ENCODE data around the gene BRINP2.

BRINP2 gene

DNA sequence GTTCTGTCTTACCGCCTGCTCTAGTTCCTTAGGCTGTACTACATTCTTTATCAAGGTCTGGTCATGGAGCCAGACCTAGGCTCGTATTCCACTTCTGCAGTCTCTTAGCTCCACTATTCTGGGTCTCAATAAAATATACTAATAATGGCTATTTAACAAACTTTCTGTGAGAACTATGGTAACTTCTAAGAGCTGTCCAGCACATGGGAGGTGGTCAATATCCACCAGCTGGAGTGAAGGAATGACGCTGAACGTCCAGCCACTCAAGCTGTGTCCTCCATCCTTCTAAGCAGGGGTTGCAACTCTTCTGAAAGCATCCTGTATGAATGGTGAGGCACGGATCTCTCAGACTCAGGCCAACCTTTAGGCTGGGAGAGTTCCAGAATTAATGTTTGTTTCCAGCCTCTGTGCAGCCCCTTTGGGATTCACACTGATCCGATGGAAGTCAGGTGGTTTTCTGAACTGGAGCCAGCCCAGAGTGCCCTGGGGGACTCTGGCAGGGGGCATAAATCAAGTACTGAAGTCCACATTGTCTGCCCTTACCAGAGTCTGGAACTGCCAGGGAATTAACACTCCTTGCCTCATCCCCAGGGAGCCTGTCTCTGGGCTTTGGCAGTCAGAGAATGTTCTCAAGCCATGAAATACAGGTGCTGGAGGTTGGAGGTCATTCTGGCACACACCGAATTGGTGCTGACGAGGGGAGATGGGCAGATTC lies 57.4 kb downstream of the BRINP2 start:
- no peak for DNase-seq
- no peaks in the 10 kb centered on the region for H3K9me3 ChIP-seq (ENCODE audit: severe bottlenecking)
- H3K27ac ChIP-seq: no peak overlapping the region
- H3K27me3 ChIP-seq (ENCODE audit: insufficient read depth, low read depth, severe bottlenecking): no peaks in the 10 kb centered on the region
- H3K36me3 ChIP-seq: no peaks in the 10 kb centered on the region
- no peak overlapping the region for H3K4me3 ChIP-seq (ENCODE audit: low read depth, low read length)
- TF ChIP-seq, protein P1, sequence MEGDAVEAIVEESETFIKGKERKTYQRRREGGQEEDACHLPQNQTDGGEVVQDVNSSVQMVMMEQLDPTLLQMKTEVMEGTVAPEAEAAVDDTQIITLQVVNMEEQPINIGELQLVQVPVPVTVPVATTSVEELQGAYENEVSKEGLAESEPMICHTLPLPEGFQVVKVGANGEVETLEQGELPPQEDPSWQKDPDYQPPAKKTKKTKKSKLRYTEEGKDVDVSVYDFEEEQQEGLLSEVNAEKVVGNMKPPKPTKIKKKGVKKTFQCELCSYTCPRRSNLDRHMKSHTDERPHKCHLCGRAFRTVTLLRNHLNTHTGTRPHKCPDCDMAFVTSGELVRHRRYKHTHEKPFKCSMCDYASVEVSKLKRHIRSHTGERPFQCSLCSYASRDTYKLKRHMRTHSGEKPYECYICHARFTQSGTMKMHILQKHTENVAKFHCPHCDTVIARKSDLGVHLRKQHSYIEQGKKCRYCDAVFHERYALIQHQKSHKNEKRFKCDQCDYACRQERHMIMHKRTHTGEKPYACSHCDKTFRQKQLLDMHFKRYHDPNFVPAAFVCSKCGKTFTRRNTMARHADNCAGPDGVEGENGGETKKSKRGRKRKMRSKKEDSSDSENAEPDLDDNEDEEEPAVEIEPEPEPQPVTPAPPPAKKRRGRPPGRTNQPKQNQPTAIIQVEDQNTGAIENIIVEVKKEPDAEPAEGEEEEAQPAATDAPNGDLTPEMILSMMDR (IDR thresholded peaks at IDR 0.05; ENCODE audit: low read depth, low read length): no peak

DNA sequence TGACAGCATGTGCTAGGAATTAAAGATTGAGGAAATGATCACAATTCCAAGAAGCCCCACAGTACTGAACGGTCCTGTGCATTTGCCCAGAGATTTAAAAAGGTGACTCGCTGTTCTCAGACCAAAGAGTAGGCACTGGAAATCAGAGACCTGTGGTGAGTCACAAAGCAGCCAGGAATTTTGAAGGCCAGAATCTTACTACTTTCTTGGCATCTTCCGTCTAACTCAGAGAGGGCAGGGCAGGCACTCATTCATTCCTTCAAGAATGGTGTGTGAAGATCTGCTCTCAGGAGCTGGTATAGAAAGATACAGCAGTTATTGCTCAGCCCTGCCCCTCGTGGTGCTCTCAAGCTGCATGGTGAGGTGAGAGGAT lies 57.9 kb downstream of the BRINP2 start:
- DNase-seq: peak; percentile 33
- Histone ChIP-seq H3K36me3 (no peaks in the 10 kb centered on the region), H3K27ac (no peak overlapping the region), H3K9me3 (ENCODE audit: severe bottlenecking) (no peaks in the 10 kb centered on the region), H3K4me3 (ENCODE audit: low read depth, low read length) (no peak overlapping the region), H3K27me3 (ENCODE audit: insufficient read depth, low read depth, severe bottlenecking) (no peaks in the 10 kb centered on the region)
- TF ChIP-seq, protein P1 (IDR thresholded peaks at IDR 0.05; ENCODE audit: low read depth, low read length): peak; percentile 42

DNA sequence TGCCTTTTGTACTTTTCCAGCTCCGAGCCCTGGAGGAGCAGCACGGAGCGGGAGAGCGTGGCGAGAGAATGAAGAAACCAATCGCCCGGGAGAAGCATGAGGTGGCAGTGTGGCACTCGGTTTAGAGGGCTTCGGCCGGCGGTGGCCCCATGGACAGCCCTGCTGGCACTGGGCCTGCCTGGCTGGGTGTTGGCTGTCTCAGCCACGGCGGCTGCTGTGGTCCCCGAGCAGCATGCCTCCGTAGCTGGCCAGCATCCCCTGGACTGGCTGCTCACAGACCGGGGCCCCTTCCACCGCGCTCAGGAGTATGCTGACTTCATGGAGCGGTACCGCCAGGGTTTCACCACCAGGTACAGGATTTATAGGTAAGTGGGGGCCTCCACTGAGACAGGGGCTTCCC lies 59.0 kb downstream of the BRINP2 start:
- Histone ChIP-seq H3K27me3 (ENCODE audit: insufficient read depth, low read depth, severe bottlenecking) (no peaks in the 10 kb centered on the region), H3K27ac (no peak overlapping the region), H3K36me3 (no peaks in the 10 kb centered on the region), H3K4me3 (ENCODE audit: low read depth, low read length) (no peak overlapping the region), H3K9me3 (ENCODE audit: severe bottlenecking) (no peaks in the 10 kb centered on the region)
- DNase-seq: no peak
- TF ChIP-seq, protein P1 (IDR thresholded peaks at IDR 0.05; ENCODE audit: low read depth, low read length): no peak

DNA sequence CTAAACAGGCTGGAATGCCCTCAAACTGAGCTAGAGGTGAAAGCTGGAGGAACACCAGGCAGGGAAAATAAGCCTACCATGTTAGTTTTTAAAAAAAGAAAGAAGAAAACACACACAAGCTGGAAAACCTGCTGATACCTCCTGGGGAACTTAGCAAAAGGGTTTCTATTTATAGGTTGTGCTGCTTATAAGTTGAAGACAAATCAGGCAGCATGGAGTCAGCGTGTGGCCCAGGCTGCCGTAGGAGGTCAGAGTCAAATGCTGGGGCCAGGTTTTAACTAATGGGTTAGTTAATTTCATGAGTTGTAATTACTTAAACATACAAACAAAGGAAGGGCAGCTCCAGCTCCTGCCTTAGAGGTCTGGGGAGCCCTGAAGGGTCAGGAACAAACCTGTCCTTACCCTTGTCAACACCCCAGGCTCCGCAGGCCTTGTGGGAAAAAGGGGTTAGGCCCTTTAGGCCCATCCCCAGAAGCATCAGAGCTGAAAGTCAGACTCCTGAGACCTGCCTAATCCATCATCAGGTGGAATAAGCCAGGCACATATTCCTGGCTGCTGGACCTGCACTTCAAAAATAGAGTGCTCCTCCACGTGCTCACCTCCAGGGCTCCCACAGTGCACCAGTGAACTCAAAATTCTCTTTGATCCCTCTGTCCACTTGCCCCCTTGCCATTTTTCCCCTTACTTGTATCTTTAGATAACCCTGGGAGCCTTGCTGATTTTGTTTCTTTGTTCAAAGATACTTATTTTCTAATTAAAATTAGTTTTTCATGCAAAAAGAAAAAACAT lies 59.7 kb downstream of the BRINP2 start:
- no peak for DNase-seq
- Histone ChIP-seq H3K4me3 (ENCODE audit: low read depth, low read length) (no peak overlapping the region), H3K27me3 (ENCODE audit: insufficient read depth, low read depth, severe bottlenecking) (no peaks in the 10 kb centered on the region), H3K36me3 (no peaks in the 10 kb centered on the region), H3K9me3 (ENCODE audit: severe bottlenecking) (no peaks in the 10 kb centered on the region), H3K27ac (no peak overlapping the region)
- TF ChIP-seq, protein P1 (IDR thresholded peaks at IDR 0.05; ENCODE audit: low read depth, low read length): no peak

DNA sequence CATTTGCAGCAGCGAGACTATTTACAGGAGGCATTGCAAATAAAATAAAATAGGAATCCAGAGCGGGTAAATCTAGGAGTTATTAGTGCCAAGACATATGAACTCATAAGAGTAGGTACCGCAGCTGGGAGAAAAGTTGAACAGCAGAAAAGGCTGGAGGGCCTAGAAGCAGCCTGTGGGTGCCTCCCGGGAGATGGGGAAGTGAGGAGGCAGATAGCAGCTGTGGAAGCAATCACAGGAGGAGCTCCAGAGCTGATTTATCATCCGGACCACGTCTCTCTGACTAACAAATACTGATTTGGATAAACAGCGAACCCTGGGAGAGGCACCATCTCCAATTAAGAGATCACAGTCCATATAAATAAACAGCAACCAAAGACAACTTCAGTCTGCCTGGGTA lies 64.6 kb downstream of the BRINP2 start:
- no peaks in the 10 kb centered on the region for H3K27me3 ChIP-seq (ENCODE audit: insufficient read depth, low read depth, severe bottlenecking)
- H3K9me3 ChIP-seq (ENCODE audit: severe bottlenecking): no peaks in the 10 kb centered on the region
- H3K4me3 ChIP-seq (ENCODE audit: low read depth, low read length): no peak overlapping the region
- no peak overlapping the region for H3K27ac ChIP-seq
- TF ChIP-seq, protein P1 (IDR thresholded peaks at IDR 0.05; ENCODE audit: low read depth, low read length): no peak
- no peaks in the 10 kb centered on the region for H3K36me3 ChIP-seq
- DNase-seq: no peak

Data from WERI-Rb-1 (cell line).